HCT116 (cell line): ENCODE results near the gene IFT88. TPM values are rescaled to one million over a fixed set of nuclear protein-coding genes. Genes with fewer than 3 reads are reported as not detected.
A peak's percentile ranks its signal among the peaks of the same experiment; 100 is the strongest.

Experiments
- ATAC-seq: fragments of 200-7000 bp; cut with Tn5 transposase; 2 replicates; pipeline ENCODE4 v1.9.1; 2020; ENCODE audit warnings: mild to moderate bottlenecking, moderate library complexity
- BruUV-seq: library from RNA; stranded (reverse); fragments of 400-500 nt; replicated peaks from 2 replicates; lab custom pipeline; 2021; lab: Mats Ljungman, UMichigan
- CTCF ChIA-PET: fragments of 300-600 bp; sonication (Branson Sonifier 250); formaldehyde crosslinking; loops from one replicate; lab custom pipeline; 2021; ENCODE audit warnings: antibody characterized with exemption; lab: Charles Lee
- POLR2A ChIA-PET: fragments of 300-600, 350-600 bp; sonication (Branson Sonifier 250); formaldehyde crosslinking; loops from one replicate; lab custom pipeline; 2021; ENCODE audit warnings: antibody characterized with exemption; lab: Charles Lee
- RAD21 ChIA-PET, 2 experiments: fragments of 300-600 bp; sonication (Branson Sonifier 250); formaldehyde crosslinking; loops; one replicate each; lab custom pipeline; 2023; ENCODE audit warnings: low total read pairs in 2 of 2; ENCODE audit not compliant: uncharacterized antibody in 2 of 2, unreplicated experiment in 2 of 2, low non-redundant PET in 1 of 2; lab: Charles Lee
- DNase-seq: peaks from one replicate; pipeline ENCODE4 v3.0.0-alpha.2; 2010; ENCODE audit warnings: low read depth, low spot score
- H2AFZ ChIP-seq: fragments of 200-600 bp; shearing (Covaris generic), sonication (generic); 2 replicates; pipeline ENCODE4 v1.6.1; 2017; ENCODE audit warnings: low read depth, mixed run types, mixed read lengths, antibody characterized with exemption, low read length; ENCODE audit not compliant: poor library complexity, severe bottlenecking
- H3K27ac ChIP-seq: 2 replicates; pipeline ENCODE4 v1.5.1; 2012; ENCODE audit warnings: low read depth, low read length
- H3K27me3 ChIP-seq: fragments of 200-600 bp; sonication (generic); 2 replicates; pipeline ENCODE4 v1.6.1; 2016; ENCODE audit warnings: mixed run types, low read length, mixed read lengths; ENCODE audit not compliant: insufficient read depth
- H3K36me3 ChIP-seq, 2 experiments: fragments of 200-500 bp in 1 of 2; fragments of 200-600 bp in 1 of 2; sonication (Bioruptor generic) in 1 of 2; sonication (generic) in 1 of 2; 2 replicates each; pipeline versions ENCODE4 v1.5.1 to v1.6.1; 2014 to 2016; ENCODE audit warnings: low read length in 2 of 2, inconsistent platforms in 1 of 2, mixed read lengths in 1 of 2, mixed run types in 1 of 2; ENCODE audit not compliant: insufficient read depth in 2 of 2, control insufficient read depth in 1 of 2
- H3K4me1 ChIP-seq, 2 experiments: fragments of 200-600 bp in 1 of 2; sonication (generic) in 1 of 2; 2 replicates each; pipeline versions ENCODE4 v1.5.1 to v1.6.1; 2012 to 2017; ENCODE audit warnings: low read length in 2 of 2, inconsistent platforms in 1 of 2, mild to moderate bottlenecking in 1 of 2, mixed read lengths in 1 of 2, mixed run types in 1 of 2, moderate library complexity in 1 of 2; ENCODE audit not compliant: insufficient read depth in 2 of 2, control insufficient read depth in 1 of 2
- H3K4me2 ChIP-seq: fragments of 200-600 bp; sonication (generic); 2 replicates; pipeline ENCODE4 v1.6.1; 2017; ENCODE audit warnings: mixed run types, low read length, mixed read lengths
- H3K4me3 ChIP-seq, 2 experiments: fragments of 200-600 bp in 1 of 2; sonication (generic) in 1 of 2; replicated peaks in 1 of 2; 2 replicates each; pipeline ENCODE4 v1.5.1; 2011 to 2016; ENCODE audit warnings: low read length in 2 of 2, control low read depth in 1 of 2, low read depth in 1 of 2, mild to moderate bottlenecking in 1 of 2, mixed read lengths in 1 of 2, mixed run types in 1 of 2
- H3K79me2 ChIP-seq: fragments of 200-600 bp; sonication (generic); 2 replicates; pipeline ENCODE4 v1.6.1; 2017; ENCODE audit warnings: mild to moderate bottlenecking, mixed run types, low read length, moderate library complexity, mixed read lengths; ENCODE audit not compliant: insufficient read depth
- H3K9ac ChIP-seq: fragments of 200-600 bp; sonication (generic); 2 replicates; pipeline ENCODE4 v1.6.1; 2016; ENCODE audit warnings: low read length, mixed read lengths
- H3K9me2 ChIP-seq: fragments of 200-600 bp; sonication (generic), shearing (Covaris generic); 2 replicates; pipeline ENCODE4 v1.6.1; 2017; ENCODE audit warnings: mixed run types, mild to moderate bottlenecking, moderate library complexity; ENCODE audit not compliant: insufficient read depth
- H3K9me3 ChIP-seq, 2 experiments: fragments of 200-500 bp in 1 of 2; fragments of 200-600 bp in 1 of 2; sonication (Bioruptor generic) in 1 of 2; sonication (generic) in 1 of 2; 2 replicates each; pipeline ENCODE4 v1.6.1; 2014 to 2017; ENCODE audit warnings: low read length in 2 of 2, mixed read lengths in 2 of 2, inconsistent platforms in 1 of 2, low read depth in 1 of 2, mild to moderate bottlenecking in 1 of 2, mixed run types in 1 of 2, moderate library complexity in 1 of 2; ENCODE audit not compliant: control insufficient read depth in 1 of 2, insufficient read depth in 1 of 2
- H4K20me1 ChIP-seq: fragments of 200-600 bp; sonication (generic), shearing (Covaris generic); 2 replicates; pipeline ENCODE4 v1.6.1; 2017; ENCODE audit warnings: mixed run types, mild to moderate bottlenecking, moderate library complexity; ENCODE audit not compliant: insufficient read depth
- CBX3 ChIP-seq: IDR thresholded peaks from 2 replicates; pipeline ENCODE4 v1.6.1; 2012; ENCODE audit warnings: low read depth
- CEBPB ChIP-seq: IDR thresholded peaks from 2 replicates; pipeline ENCODE4 v1.6.1; 2012; ENCODE audit warnings: low read depth
- ELF1 ChIP-seq: IDR thresholded peaks from 2 replicates; pipeline ENCODE4 v1.6.1; 2012; ENCODE audit warnings: low read depth, borderline replicate concordance
- EZH2phosphoT487 ChIP-seq: fragments of 200-600 bp; IDR thresholded peaks from 2 replicates; pipeline ENCODE4 v1.6.1; 2018; ENCODE audit warnings: antibody characterized with exemption, borderline replicate concordance
- FOSL1 ChIP-seq: IDR thresholded peaks from 2 replicates; pipeline ENCODE4 v1.6.1; 2012; ENCODE audit warnings: low read depth
- POLR2A ChIP-seq: IDR thresholded peaks from 2 replicates; pipeline ENCODE4 v1.7.0; 2011; ENCODE audit warnings: borderline replicate concordance; ENCODE audit not compliant: insufficient read depth, insufficient read length; ENCODE audit errors: extremely low read depth
- POLR2AphosphoS5 ChIP-seq: IDR thresholded peaks from 2 replicates; pipeline ENCODE4 v1.6.1; 2011; ENCODE audit warnings: mild to moderate bottlenecking, low read depth, low read length, moderate library complexity
- RAD21 ChIP-seq: IDR thresholded peaks from 2 replicates; pipeline ENCODE4 v1.6.1; 2012; ENCODE audit warnings: low read depth, mild to moderate bottlenecking
- SIN3A ChIP-seq: IDR thresholded peaks from 2 replicates; pipeline ENCODE4 v1.6.1; 2012; ENCODE audit warnings: low read depth
- SP1 ChIP-seq: IDR thresholded peaks from 2 replicates; pipeline ENCODE4 v1.6.1; 2012; ENCODE audit warnings: low read depth
- SRF ChIP-seq: IDR thresholded peaks from 2 replicates; pipeline ENCODE4 v1.6.1; 2012; ENCODE audit warnings: low read depth
- TCF7L2 ChIP-seq: IDR thresholded peaks from 2 replicates; pipeline ENCODE4 v1.7.0; 2011; ENCODE audit warnings: borderline replicate concordance, inconsistent platforms; ENCODE audit not compliant: insufficient read depth, insufficient read length; ENCODE audit errors: extremely low read depth
- YY1 ChIP-seq: IDR thresholded peaks from 2 replicates; pipeline ENCODE4 v1.6.1; 2011; ENCODE audit warnings: low read length, low read depth, moderate library complexity, mild to moderate bottlenecking; ENCODE audit not compliant: insufficient replicate concordance; ENCODE audit errors: extremely low read depth
- ZFX ChIP-seq: fragments of 450-650 bp; IDR thresholded peaks from 2 replicates; pipeline ENCODE4 v1.6.1; 2017
- ZNF274 ChIP-seq: fragments of 200-500 bp; sonication (Bioruptor generic); IDR thresholded peaks from 2 replicates; pipeline ENCODE4 v1.6.1; 2014; ENCODE audit warnings: mild to moderate bottlenecking, low read depth, low read length, inconsistent platforms
- intact Hi-C: fragments of 100-400 bp; cut with micrococcal nuclease; formaldehyde crosslinking; loops from 2 replicates; pipeline ENCODE4 v1.10.0; 2022
- total RNA-seq: library from RNA; stranded (reverse); gene quantifications from one replicate; pipeline ENCODE4 v1.2.1, GENCODE V29; 2021; ENCODE audit not compliant: unreplicated experiment
- TF ChIP-seq, protein P1 (sequence below), 3 experiments: fragments of 200-600 bp in 1 of 3; sonication (generic) in 1 of 3; IDR thresholded peaks in 2 of 3; conservative IDR thresholded peaks in 1 of 3; 2 replicates each; pipeline ENCODE4 v1.5.1; 2012 to 2017; ENCODE audit warnings: low read depth in 2 of 3, low read length in 2 of 3, antibody characterized with exemption in 1 of 3, borderline replicate concordance in 1 of 3, control low read depth in 1 of 3, mild to moderate bottlenecking in 1 of 3, mixed read lengths in 1 of 3, mixed run types in 1 of 3, moderate library complexity in 1 of 3; ENCODE audit not compliant: insufficient read depth in 1 of 3
- TF ChIP-seq, protein P2 (sequence below): IDR thresholded peaks from 2 replicates; pipeline ENCODE4 v1.6.1; 2012

Gene IFT88
- total RNA-seq, 1 experiment from 2014 or later: 13.1 TPM

DNA sequence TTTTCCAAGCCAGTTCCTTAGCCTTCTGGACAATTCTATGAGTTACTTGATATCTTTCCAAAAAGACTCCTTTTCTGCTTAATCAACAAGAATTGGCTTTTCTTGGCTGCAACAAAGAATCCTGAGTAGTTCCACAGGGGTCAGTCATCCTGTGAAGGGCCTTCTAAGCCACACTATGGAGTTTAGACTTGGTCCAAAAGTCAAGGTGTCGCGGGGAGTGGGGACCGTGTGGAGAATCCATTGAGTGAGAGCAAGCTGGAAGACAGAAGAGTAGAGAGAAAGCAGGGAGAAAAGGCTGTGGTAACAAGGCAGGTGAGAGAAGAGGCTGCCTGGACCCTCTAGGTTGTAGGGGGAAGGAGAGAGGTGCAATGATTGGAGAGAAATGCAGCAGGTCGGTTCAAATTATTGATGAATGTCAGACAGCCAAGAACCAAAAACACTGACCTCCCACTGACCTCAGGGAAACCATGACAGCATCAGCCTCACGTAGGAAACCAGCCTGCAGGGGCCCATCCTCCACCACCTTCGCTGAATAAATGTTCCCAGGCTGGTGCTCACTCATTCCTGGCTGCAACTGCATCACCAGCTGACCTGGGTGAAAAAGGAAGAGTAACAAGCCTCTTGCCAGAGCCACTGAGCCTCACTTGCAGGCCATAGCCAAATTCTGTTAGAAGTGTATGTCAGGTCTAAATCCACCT, 7.1 kb upstream of the IFT88 start:
- ChIA-PET POLR2A (no interaction called here), RAD21 (no interaction called here), CTCF (no interaction called here)
- H4K20me1 ChIP-seq: no peaks in the 10 kb centered on the region
- no peak overlapping the region for H2AFZ ChIP-seq
- BruUV-seq: no TSS peak
- H3K79me2 ChIP-seq: no peaks in the 10 kb centered on the region
- H3K9me3 ChIP-seq: peaks cover 0 to 7% of the 10 kb centered on the region in 2 experiments; a peak in 1 of 4 replicates
- no peak overlapping the region for H3K9ac ChIP-seq
- intact Hi-C loops: no loop called here
- no peak for TF ChIP-seq EZH2phosphoT487
- TF ChIP-seq FOSL1: no peak
- TF ChIP-seq POLR2A: no peak
- TF ChIP-seq CEBPB: no peak
- no peak for TF ChIP-seq SP1
- ATAC-seq: no peak; the same call in 1 of the 2 replicates
- no peaks in the 10 kb centered on the region for H3K27me3 ChIP-seq
- no peaks in the 10 kb centered on the region for H3K36me3 ChIP-seq
- DNase-seq: no peak
- no peaks in the 10 kb centered on the region for H3K9me2 ChIP-seq
- H3K27ac ChIP-seq: no peak overlapping the region
- peaks cover 0 to 11% of the 10 kb centered on the region in 2 experiments; a peak in 3 of 4 replicates for H3K4me1 ChIP-seq
- H3K4me3 ChIP-seq: no peak overlapping the region
- H3K4me2 ChIP-seq: 0 out of 2 replicates have a peak overlapping the region, but pooled peaks have one; percentile 12

DNA sequence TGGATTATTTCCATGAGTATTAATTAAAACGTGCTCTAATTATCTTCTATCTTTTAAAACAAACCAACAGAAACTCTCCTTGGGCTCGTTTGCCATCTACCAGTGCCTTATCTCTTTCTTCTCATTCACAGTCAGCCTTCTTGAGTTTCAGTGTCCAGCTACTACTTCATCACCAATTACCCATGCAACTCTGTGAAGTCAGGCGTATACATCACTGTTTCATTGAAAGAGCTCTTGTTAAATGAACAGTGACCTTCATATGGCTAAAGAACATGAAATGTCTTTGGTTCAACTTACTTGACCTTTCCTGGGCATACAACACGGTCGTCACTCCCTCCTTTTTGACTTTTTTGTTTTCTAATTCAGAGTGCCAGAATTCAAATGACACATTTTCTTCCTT, 5.2 kb upstream of the IFT88 start:
- H3K9me3 ChIP-seq: peaks cover 0 to 17% of the 10 kb centered on the region in 2 experiments; a peak in 1 of 4 replicates
- no peaks in the 10 kb centered on the region for H3K27me3 ChIP-seq
- no peaks in the 10 kb centered on the region for H3K79me2 ChIP-seq
- H3K4me1 ChIP-seq: peaks cover 0 to 28% of the 10 kb centered on the region in 2 experiments; a peak in 3 of 4 replicates
- DNase-seq (no peak), ATAC-seq (no peak)
- H3K4me3 ChIP-seq: no peak overlapping the region
- H4K20me1 ChIP-seq: no peaks in the 10 kb centered on the region
- RAD21 ChIA-PET: no interaction called here
- intact Hi-C loops: no loop called here
- no peak overlapping the region for H3K27ac ChIP-seq
- H2AFZ ChIP-seq: no peak overlapping the region
- CTCF ChIA-PET: no interaction called here
- H3K36me3 ChIP-seq: no peaks in the 10 kb centered on the region
- H3K4me2 ChIP-seq: no peak overlapping the region
- BruUV-seq: no TSS peak
- no peak overlapping the region for H3K9ac ChIP-seq
- H3K9me2 ChIP-seq: no peaks in the 10 kb centered on the region
- POLR2A ChIA-PET: no interaction called here
- no peak for TF ChIP-seq SIN3A
- TF ChIP-seq POLR2A: no peak
- TF ChIP-seq SP1: no peak
- no peak for TF ChIP-seq CBX3
- TF ChIP-seq YY1: no peak
- TF ChIP-seq POLR2AphosphoS5: no peak
- no peak for TF ChIP-seq SRF
- TF ChIP-seq ELF1: no peak
- TF ChIP-seq ZNF274: no peak
- TF ChIP-seq CEBPB: no peak
- no peak for TF ChIP-seq TCF7L2
- no peak for TF ChIP-seq FOSL1
- TF ChIP-seq, protein P1, sequence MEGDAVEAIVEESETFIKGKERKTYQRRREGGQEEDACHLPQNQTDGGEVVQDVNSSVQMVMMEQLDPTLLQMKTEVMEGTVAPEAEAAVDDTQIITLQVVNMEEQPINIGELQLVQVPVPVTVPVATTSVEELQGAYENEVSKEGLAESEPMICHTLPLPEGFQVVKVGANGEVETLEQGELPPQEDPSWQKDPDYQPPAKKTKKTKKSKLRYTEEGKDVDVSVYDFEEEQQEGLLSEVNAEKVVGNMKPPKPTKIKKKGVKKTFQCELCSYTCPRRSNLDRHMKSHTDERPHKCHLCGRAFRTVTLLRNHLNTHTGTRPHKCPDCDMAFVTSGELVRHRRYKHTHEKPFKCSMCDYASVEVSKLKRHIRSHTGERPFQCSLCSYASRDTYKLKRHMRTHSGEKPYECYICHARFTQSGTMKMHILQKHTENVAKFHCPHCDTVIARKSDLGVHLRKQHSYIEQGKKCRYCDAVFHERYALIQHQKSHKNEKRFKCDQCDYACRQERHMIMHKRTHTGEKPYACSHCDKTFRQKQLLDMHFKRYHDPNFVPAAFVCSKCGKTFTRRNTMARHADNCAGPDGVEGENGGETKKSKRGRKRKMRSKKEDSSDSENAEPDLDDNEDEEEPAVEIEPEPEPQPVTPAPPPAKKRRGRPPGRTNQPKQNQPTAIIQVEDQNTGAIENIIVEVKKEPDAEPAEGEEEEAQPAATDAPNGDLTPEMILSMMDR (IDR thresholded peaks at IDR 0.05 in 2 of 3, conservative IDR thresholded peaks at IDR 0.05 in 1 of 3; ENCODE audit: borderline replicate concordance in 1 of 3, insufficient read depth in 1 of 3, low read depth in 2 of 3, low read length in 2 of 3): no peak
- no peak for TF ChIP-seq ZFX
- TF ChIP-seq, protein P2, sequence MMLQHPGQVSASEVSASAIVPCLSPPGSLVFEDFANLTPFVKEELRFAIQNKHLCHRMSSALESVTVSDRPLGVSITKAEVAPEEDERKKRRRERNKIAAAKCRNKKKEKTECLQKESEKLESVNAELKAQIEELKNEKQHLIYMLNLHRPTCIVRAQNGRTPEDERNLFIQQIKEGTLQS: no peak
- no peak for TF ChIP-seq RAD21
